Fibroblast of villous mesenchyme (primary cell): ENCODE data around the gene BMP2K. TPM values are rescaled to one million over a fixed set of nuclear protein-coding genes. Genes with fewer than 3 reads are reported as not detected.

Source experiments
- DNase-seq: peaks from one replicate; pipeline ENCODE4 v3.0.0-alpha.2; 2010; ENCODE audit warnings: low read depth
- H3K4me3 ChIP-seq: 2 replicates; pipeline ENCODE4 v1.5.1; 2011; ENCODE audit warnings: low read depth, mild to moderate bottlenecking, low read length
- total RNA-seq: library from RNA; depleted of rRNA; stranded (reverse); fragments of >200 nt; gene quantifications from 2 replicates; pipeline ENCODE4 v1.2.3, GENCODE V29; 2012
- TF ChIP-seq, protein P1 (sequence below): IDR thresholded peaks from 2 replicates; pipeline ENCODE4 v1.5.1; 2012; ENCODE audit warnings: low read depth, mild to moderate bottlenecking, low read length; ENCODE audit not compliant: insufficient read depth

The BMP2K gene
- total RNA-seq, 1 donor, result 173 TPM

DNA sequence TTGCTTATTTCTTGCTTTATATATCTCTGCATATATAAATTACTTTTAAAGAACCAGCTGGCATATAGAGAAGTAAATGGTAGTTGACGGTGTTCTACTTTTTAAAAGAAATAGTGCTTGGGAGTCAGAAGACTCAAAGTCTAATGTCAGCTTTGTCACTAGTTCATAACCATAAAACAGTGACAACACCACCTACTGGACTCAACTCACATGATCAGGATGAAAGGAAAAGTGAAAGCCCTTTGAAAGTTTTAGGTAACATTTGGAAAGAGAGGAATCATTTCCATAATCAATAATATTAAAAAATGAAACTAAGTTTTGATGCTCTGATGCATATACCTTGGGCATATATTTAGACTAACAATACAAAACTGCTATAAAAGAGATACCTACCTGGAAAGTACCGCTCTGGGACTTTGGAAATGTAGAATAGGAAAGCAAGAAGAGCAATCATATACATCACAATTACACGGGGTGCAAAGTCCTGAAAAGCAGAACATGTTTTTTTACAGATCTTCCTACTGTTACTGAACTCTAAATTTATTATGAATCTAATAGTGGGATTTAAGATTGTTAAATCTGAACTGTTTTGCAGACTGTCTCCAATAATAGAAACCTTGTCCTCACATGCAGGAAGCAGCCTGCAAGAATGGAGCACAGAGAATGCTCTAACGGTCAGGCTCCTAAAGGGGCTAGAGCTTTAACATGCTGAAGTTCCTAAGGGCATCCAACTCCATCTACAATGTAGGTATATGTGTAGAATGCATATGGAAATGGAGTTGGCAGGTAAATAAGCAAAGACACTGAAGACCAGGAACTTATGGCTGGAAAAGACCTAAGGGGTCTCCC is 147.5 kb downstream of the BMP2K start:
- DNase-seq, result peak; percentile 25
- no peak overlapping the region for H3K4me3 ChIP-seq
- TF ChIP-seq, protein P1, sequence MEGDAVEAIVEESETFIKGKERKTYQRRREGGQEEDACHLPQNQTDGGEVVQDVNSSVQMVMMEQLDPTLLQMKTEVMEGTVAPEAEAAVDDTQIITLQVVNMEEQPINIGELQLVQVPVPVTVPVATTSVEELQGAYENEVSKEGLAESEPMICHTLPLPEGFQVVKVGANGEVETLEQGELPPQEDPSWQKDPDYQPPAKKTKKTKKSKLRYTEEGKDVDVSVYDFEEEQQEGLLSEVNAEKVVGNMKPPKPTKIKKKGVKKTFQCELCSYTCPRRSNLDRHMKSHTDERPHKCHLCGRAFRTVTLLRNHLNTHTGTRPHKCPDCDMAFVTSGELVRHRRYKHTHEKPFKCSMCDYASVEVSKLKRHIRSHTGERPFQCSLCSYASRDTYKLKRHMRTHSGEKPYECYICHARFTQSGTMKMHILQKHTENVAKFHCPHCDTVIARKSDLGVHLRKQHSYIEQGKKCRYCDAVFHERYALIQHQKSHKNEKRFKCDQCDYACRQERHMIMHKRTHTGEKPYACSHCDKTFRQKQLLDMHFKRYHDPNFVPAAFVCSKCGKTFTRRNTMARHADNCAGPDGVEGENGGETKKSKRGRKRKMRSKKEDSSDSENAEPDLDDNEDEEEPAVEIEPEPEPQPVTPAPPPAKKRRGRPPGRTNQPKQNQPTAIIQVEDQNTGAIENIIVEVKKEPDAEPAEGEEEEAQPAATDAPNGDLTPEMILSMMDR, result peak; percentile 13

DNA sequence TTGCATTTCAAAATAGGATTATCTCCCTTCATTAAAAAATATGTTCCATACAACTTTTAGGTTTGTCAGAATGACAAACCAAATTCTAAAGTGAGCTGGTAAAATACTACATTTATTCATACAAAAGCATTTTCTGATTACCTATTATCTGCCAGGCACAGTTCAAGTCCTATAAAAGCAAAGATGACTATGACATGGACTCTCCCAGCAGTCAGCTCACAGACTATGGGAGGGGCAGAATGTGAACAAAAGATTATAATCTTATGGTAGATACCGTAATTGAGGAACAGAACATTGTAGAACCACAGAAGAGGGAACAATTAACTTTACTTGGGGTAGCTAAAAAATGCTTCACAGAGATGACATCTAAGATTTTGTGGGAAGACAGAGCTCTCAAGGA is 150.7 kb downstream of the BMP2K start:
- H3K4me3 ChIP-seq, result no peak overlapping the region
- no peak for DNase-seq
- TF ChIP-seq, protein P1, result no peak

DNA sequence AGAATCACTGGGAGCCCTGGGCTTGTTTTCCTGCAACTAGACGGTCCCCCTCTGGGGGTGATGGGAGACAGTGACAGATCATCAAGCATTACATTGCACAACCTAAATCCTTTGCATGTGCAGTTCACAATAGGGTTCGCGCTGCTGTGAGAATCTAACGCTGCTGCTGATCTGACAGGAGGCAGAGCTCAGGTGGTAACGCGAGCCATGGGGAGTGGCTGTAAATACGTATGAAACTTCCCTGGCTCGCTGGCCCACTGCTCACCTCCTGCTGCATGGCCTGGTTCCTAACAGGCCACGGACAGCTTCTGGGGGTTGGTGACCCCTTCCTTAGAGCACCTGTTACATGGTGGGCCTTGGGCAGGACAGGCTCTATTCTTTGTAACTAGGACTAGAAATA is 152.7 kb downstream of the BMP2K start:
- H3K4me3 ChIP-seq, result no peak overlapping the region
- TF ChIP-seq, protein P1, result no peak
- DNase-seq, result no peak

DNA sequence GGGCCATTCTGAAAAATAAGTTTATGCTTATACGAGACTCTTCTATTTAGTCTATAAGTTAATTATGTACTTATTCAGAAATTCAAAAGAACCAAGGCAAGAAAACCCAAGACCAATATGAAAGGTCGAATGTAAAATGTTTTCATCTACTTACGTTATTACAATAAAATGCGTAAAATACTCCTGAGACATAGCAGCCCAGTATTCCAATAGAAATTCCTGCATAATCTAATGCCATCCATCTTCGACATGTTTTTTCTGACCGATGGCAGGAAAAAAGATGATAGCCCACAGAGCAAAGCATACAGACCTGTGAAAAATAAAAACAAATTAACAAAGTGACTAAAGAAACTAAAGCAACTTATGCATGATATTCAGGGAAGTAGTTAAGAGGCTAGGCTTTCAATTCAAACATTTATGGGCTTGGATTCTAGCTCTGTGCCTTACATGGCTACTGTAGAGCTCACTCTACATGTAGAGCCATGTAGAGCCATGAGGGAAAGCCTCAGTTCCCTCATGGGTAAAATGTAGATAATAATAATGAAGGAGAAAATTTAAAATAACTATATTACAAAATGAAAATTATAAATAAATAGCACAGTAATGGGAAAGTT is 154.0 kb downstream of the BMP2K start:
- DNase-seq, result no peak
- TF ChIP-seq, protein P1, result no peak
- H3K4me3 ChIP-seq, result no peak overlapping the region

DNA sequence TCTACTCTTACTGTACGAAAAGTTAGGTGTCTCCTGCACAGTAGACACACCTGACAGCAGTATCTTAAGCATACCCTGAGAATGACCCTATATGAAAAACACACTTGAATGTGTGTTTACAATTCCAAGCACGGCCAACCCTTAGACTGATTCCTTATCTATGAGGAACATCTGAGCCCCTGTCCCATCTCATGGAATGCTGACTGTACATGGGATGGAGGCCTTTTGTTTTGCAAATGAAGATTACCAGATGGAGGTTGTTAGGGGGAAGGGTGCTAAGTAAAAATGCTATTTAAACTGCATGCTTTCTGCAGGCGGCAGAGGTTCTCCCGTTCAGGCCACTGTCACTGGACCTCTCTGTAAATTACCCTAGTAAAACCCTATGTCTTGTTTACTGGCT is 160.8 kb downstream of the BMP2K start:
- no peak for DNase-seq
- TF ChIP-seq, protein P1, result no peak
- no peak overlapping the region for H3K4me3 ChIP-seq

DNA sequence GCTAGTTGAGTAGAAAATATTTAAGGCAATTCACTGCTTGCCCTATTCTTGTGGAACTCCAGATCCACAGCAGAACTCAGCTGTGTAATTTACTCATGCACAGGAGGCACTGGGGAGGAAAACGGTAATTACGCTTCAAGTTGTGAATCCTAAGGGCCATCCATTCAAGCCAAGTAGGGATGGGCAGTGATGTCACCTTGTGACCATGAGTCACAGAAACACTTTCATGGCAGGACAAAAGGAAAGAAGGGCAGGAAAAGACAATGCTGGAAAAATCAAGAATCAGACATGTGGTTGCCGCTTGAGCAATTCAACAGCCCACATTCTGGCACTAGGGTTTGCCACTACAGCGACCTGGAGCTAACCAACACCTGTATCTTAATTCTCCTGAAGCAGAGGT is 161.7 kb downstream of the BMP2K start:
- TF ChIP-seq, protein P1, result no peak
- H3K4me3 ChIP-seq, result no peak overlapping the region
- no peak for DNase-seq

DNA sequence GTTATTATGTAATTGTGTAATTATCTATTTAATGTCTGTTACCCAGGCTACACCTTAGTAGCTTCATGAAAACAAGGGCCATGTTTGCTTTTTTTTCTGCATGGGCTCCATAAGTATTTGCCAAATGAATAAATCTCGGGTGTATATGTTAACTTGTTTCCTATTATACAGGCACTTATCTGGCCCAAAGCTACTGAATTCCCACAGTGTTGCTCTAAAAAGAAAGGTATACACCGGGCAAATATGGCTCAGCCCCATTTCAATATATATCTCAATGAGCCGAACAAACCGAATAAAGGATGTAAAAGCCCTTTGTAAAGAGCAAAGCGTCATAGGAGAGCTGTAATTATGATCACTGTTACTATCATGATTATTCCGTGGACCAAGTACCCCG is 162.3 kb downstream of the BMP2K start:
- no peak for DNase-seq

More for the DNA sequence above, 162.3 kb downstream of the BMP2K start:
- TF ChIP-seq, protein P1, result no peak
- H3K4me3 ChIP-seq, result peak overlapping the region; percentile 89
